Astrocyte (in vitro differentiated cells and primary cell): Measurements from ENCODE around the gene DRD4. TPM values are rescaled to one million over a fixed set of nuclear protein-coding genes. Genes with fewer than 3 reads are reported as not detected.
A peak's percentile ranks its signal among the peaks of the same experiment; 100 is the strongest.

Experiments
- DNase-seq: peaks from one replicate; pipeline ENCODE4 v3.0.0-alpha.2; 2010; ENCODE audit warnings: low read depth
- FAIRE-seq: peaks from 2 replicates; lab custom pipeline; 2011; peaks lifted over from hg19 to GRCh38; lab: Jason Lieb, UNC
- H2AFZ ChIP-seq: 2 replicates; pipeline ENCODE4 v1.6.0; 2012; ENCODE audit warnings: low read depth, low read length, inconsistent platforms
- H3K27ac ChIP-seq: 2 replicates; pipeline ENCODE4 v1.5.1; 2011; ENCODE audit warnings: low read depth, low read length, inconsistent platforms
- H3K27me3 ChIP-seq: 2 replicates; pipeline ENCODE4 v1.6.0; 2011; ENCODE audit warnings: low read length, inconsistent platforms; ENCODE audit not compliant: insufficient read depth
- H3K36me3 ChIP-seq: 2 replicates; pipeline ENCODE4 v1.5.1; 2011; ENCODE audit warnings: low read length, inconsistent platforms; ENCODE audit not compliant: insufficient read depth
- H3K4me1 ChIP-seq: 2 replicates; pipeline ENCODE4 v1.5.1; 2011; ENCODE audit warnings: low read length, inconsistent platforms; ENCODE audit not compliant: insufficient read depth
- H3K4me2 ChIP-seq: 2 replicates; pipeline ENCODE4 v1.6.0; 2012; ENCODE audit warnings: low read length, inconsistent platforms
- H3K4me3 ChIP-seq: 2 replicates; pipeline ENCODE4 v1.5.1; 2011; ENCODE audit warnings: low read depth, mild to moderate bottlenecking, low read length, inconsistent platforms; ENCODE audit not compliant: insufficient read depth
- H3K79me2 ChIP-seq: 2 replicates; pipeline ENCODE4 v1.6.0; 2012; ENCODE audit warnings: mild to moderate bottlenecking, low read length, inconsistent platforms; ENCODE audit not compliant: insufficient read depth
- H3K9ac ChIP-seq: 2 replicates; pipeline ENCODE4 v1.6.0; 2012; ENCODE audit warnings: mild to moderate bottlenecking, low read length, inconsistent platforms
- H3K9me3 ChIP-seq: 2 replicates; pipeline ENCODE4 v1.5.1; 2012; ENCODE audit warnings: low read depth, mild to moderate bottlenecking, low read length, inconsistent platforms; ENCODE audit not compliant: insufficient read depth
- H4K20me1 ChIP-seq: 2 replicates; pipeline ENCODE4 v1.6.0; 2012; ENCODE audit warnings: low read length, inconsistent platforms; ENCODE audit not compliant: insufficient read depth
- H3K27ac Mint-ChIP-seq: one replicate; pipeline ENCODE4 v1.8.0; 2021; ENCODE audit warnings: mild to moderate bottlenecking, mixed read lengths; ENCODE audit not compliant: unreplicated experiment
- H3K27me3 Mint-ChIP-seq: one replicate; pipeline ENCODE4 v1.8.0; 2021; ENCODE audit warnings: low read depth, mixed read lengths; ENCODE audit not compliant: unreplicated experiment
- H3K36me3 Mint-ChIP-seq: one replicate; pipeline ENCODE4 v1.8.0; 2021; ENCODE audit warnings: low read depth, mixed read lengths; ENCODE audit not compliant: unreplicated experiment
- H3K4me1 Mint-ChIP-seq: one replicate; pipeline ENCODE4 v1.8.0; 2021; ENCODE audit warnings: low read depth, mixed read lengths; ENCODE audit not compliant: unreplicated experiment
- H3K4me3 Mint-ChIP-seq: one replicate; pipeline ENCODE4 v1.8.0; 2021; ENCODE audit warnings: mild to moderate bottlenecking, moderate library complexity, mixed read lengths; ENCODE audit not compliant: unreplicated experiment
- H3K9me3 Mint-ChIP-seq: one replicate; pipeline ENCODE4 v1.8.0; 2021; ENCODE audit warnings: mild to moderate bottlenecking, mixed read lengths; ENCODE audit not compliant: unreplicated experiment
- EZH2 ChIP-seq: IDR thresholded peaks from 2 replicates; pipeline ENCODE4 v1.6.1; 2012; ENCODE audit warnings: mild to moderate bottlenecking, low read length, inconsistent platforms; ENCODE audit not compliant: insufficient read depth
- total RNA-seq: library from RNA; stranded (reverse); gene quantifications from 2 replicates; pipeline ENCODE4 v1.2.1, GENCODE V29; 2021
- TF ChIP-seq, protein P1 (sequence below): IDR thresholded peaks from 2 replicates; pipeline ENCODE4 v1.5.1; 2011; ENCODE audit warnings: low read depth, mild to moderate bottlenecking, inconsistent platforms, low read length, moderate library complexity; ENCODE audit not compliant: insufficient read depth

DRD4 gene
- total RNA-seq, 1 donor from 2014 or later: 9.9 TPM

DNA sequence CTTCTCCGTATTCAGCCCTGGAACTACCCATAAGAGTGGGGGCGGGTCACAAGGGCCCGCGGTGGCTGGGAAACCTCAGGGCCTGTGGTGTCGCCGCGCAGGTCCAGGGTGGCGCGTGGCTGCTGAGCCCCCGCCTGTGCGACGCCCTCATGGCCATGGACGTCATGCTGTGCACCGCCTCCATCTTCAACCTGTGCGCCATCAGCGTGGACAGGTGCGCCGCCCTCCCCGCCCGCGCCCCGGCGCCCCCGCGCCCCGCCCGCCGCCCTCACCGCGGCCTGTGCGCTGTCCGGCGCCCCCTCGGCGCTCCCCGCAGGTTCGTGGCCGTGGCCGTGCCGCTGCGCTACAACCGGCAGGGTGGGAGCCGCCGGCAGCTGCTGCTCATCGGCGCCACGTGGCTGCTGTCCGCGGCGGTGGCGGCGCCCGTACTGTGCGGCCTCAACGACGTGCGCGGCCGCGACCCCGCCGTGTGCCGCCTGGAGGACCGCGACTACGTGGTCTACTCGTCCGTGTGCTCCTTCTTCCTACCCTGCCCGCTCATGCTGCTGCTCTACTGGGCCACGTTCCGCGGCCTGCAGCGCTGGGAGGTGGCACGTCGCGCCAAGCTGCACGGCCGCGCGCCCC is 2.4 kb downstream of the DRD4 start:
- Histone ChIP-seq H3K27ac (no peak overlapping the region), H3K4me1 (peaks cover 11% of the 10 kb centered on the region), H3K36me3 (no peaks in the 10 kb centered on the region), H3K79me2 (no peaks in the 10 kb centered on the region), H4K20me1 (peaks cover 44% of the 10 kb centered on the region), H3K4me2 (peak overlapping the region; percentile 65), H3K27me3 (peaks cover 14% of the 10 kb centered on the region), H3K4me3 (peak overlapping the region; percentile 19), H3K9me3 (no peaks in the 10 kb centered on the region), H2AFZ (no peak overlapping the region), H3K9ac (peak overlapping the region; percentile 8)
- peaks cover 6% of the 10 kb centered on the region for H3K4me1 Mint-ChIP-seq
- H3K27me3 Mint-ChIP-seq: peaks cover 2% of the 10 kb centered on the region
- H3K27ac Mint-ChIP-seq: no peak overlapping the region
- peak; percentile 83 for TF ChIP-seq EZH2
- TF ChIP-seq, protein P1, sequence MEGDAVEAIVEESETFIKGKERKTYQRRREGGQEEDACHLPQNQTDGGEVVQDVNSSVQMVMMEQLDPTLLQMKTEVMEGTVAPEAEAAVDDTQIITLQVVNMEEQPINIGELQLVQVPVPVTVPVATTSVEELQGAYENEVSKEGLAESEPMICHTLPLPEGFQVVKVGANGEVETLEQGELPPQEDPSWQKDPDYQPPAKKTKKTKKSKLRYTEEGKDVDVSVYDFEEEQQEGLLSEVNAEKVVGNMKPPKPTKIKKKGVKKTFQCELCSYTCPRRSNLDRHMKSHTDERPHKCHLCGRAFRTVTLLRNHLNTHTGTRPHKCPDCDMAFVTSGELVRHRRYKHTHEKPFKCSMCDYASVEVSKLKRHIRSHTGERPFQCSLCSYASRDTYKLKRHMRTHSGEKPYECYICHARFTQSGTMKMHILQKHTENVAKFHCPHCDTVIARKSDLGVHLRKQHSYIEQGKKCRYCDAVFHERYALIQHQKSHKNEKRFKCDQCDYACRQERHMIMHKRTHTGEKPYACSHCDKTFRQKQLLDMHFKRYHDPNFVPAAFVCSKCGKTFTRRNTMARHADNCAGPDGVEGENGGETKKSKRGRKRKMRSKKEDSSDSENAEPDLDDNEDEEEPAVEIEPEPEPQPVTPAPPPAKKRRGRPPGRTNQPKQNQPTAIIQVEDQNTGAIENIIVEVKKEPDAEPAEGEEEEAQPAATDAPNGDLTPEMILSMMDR: no peak
- FAIRE-seq (no peak), DNase-seq (no peak)
- H3K36me3 Mint-ChIP-seq: peaks cover 9% of the 10 kb centered on the region
- H3K9me3 Mint-ChIP-seq: no peaks in the 10 kb centered on the region
- peak overlapping the region; percentile 71 for H3K4me3 Mint-ChIP-seq

DNA sequence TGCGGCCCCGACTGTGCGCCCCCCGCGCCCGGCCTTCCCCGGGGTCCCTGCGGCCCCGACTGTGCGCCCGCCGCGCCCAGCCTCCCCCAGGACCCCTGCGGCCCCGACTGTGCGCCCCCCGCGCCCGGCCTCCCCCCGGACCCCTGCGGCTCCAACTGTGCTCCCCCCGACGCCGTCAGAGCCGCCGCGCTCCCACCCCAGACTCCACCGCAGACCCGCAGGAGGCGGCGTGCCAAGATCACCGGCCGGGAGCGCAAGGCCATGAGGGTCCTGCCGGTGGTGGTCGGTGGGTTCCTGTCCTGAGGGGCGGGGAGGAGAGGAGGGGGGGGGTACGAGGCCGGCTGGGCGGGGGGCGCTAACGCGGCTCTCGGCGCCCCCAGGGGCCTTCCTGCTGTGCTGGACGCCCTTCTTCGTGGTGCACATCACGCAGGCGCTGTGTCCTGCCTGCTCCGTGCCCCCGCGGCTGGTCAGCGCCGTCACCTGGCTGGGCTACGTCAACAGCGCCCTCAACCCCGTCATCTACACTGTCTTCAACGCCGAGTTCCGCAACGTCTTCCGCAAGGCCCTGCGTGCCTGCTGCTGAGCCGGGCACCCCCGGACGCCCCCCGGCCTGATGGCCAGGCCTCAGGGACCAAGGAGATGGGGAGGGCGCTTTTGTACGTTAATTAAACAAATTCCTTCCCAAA is 3.1 kb downstream of the DRD4 start:
- no peak overlapping the region for H3K4me3 Mint-ChIP-seq
- H3K9ac ChIP-seq: no peak overlapping the region
- no peak overlapping the region for H3K4me3 ChIP-seq
- H3K4me2 ChIP-seq: no peak overlapping the region
- no peak for FAIRE-seq
- no peaks in the 10 kb centered on the region for H3K36me3 ChIP-seq
- no peak overlapping the region for H2AFZ ChIP-seq
- peaks cover 14% of the 10 kb centered on the region for H3K27me3 ChIP-seq
- H3K4me1 Mint-ChIP-seq: peaks cover 6% of the 10 kb centered on the region
- no peaks in the 10 kb centered on the region for H3K9me3 Mint-ChIP-seq
- DNase-seq: no peak
- no peak overlapping the region for H3K27ac ChIP-seq
- TF ChIP-seq EZH2: no peak
- TF ChIP-seq, protein P1: no peak
- H3K27me3 Mint-ChIP-seq: peaks cover 2% of the 10 kb centered on the region
- H3K9me3 ChIP-seq: no peaks in the 10 kb centered on the region
- peaks cover 4% of the 10 kb centered on the region for H3K36me3 Mint-ChIP-seq
- peak overlapping the region; percentile 66 for H3K27ac Mint-ChIP-seq
- H4K20me1 ChIP-seq: peaks cover 44% of the 10 kb centered on the region
- peaks cover 11% of the 10 kb centered on the region for H3K4me1 ChIP-seq
- no peaks in the 10 kb centered on the region for H3K79me2 ChIP-seq
